HL-60/S4 treated with phorbol 12-myristate 13-acetate at 8.2 ng/mL for 4 days and 3 days (cell line): ENCODE results near the gene DMRTC2.
"Not testable (repeated sequence)": the region's sequence is repeated elsewhere in the genome, so short reads cannot be mapped to it uniquely, and the experiment has no call there.

Experiments used
- in situ Hi-C: fragments of 300-500 bp; cut with MboI; formaldehyde crosslinking; loops from 2 replicates; pipeline ENCODE4 v1.15.0; 2022; ENCODE audit warnings: low sequenced_read_pairs

Gene DMRTC2

GRCh38 chr19:41868989-41869300 lies 24.1 kb downstream of the DMRTC2 start:
- in situ Hi-C loops = loop anchor here (10.0 kb wide), 1 partner anchor 86 kb away; the partner anchor contains the start of gene RABAC1

DNA sequence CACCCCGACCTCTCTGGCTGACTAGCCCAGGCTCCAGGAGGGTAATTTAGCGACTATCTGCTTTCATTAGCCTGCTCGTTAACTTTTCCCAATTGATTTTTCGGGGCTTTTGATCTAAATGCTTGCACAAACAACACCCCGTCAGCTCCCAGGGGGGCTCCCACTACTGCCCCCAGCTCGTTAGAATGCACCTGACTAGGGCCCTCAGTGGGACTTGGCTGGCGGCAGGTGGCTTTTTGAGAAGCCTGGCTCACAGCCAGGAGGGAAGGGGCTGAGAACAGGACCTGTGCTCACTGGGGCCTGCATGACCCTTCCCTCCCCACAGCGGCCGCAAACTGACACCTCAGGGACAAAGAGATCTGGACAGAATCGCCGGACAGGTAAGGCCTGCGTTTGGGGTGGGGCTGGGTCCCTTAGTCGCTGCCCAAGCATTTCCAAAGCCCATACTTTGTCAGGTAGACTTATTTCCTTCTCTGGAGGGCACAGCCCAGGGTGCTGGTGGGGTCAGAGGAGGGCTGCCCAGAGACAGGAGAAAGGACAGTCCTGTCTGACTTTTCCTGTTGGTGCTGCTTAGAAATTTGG lies 24.6 kb downstream of the DMRTC2 start:
- in situ Hi-C loops = loop anchor here (10.0 kb wide), 1 partner anchor 85 kb away; the partner anchor contains the start of gene RABAC1

DNA sequence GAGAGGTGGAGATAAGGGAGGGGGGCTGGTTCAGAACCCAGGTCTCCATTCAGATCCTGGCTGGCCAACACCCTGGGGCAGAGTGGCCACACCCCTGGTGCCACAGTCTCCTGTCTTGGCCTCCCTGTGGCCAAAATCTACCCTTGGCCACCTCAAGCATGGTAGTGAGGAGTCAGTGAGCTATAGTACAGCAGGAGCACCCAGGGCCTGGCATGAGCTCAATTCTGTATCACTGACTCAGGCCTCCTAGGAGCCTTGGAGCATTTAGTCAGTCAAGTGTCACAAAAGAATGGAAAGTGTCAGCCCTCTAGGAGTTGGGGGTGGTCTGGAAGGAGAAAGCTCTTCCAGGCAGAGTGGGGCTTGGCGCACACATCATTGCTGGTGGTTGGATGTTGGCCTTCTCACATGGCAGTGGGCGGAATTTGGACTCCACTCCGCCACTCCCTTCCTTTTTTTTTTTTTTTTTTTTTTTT lies 25.6 kb downstream of the DMRTC2 start:
- in situ Hi-C loops = no loop called here

GRCh38 chr19:41871573-41872383 lies 26.9 kb downstream of the DMRTC2 start:
- in situ Hi-C loops = no loop called here

- in situ Hi-C loops = no loop called here
Observed at GRCh38 chr19:41872384-41872774, 27.5 kb downstream of the DMRTC2 start.

- in situ Hi-C loops = no loop called here
Observed at GRCh38 chr19:41872775-41873647, 28.2 kb downstream of the DMRTC2 start.

DNA sequence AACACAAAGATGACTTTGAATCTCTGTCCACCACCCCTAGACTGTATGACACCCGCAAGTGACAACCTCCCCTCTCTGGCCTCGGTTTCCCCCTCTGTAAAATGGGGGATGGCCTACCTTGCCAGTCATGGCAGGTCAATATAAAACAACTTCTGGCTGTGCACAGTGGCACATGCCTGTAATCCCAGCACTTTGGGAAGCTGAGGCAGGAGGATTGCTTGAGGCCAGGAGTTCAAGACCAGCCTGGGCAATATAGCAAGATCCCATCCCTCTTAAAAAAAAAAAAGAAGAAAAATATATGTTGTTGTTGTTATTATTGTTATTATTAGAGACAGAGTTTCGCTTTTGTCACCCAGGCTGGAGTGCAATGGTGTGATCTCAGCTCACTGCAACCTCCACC lies 31.1 kb downstream of the DMRTC2 start:
- in situ Hi-C loops = not testable (repeated sequence)

GRCh38 chr19:41876847-41877832 lies 32.3 kb downstream of the DMRTC2 start, which contains the start of gene CD79A:
TSS of gene CD79A (plus strand) at chr19:41877279. CDS start at chr19:41877305, 26 bp downstream.
- in situ Hi-C loops = no loop called here

GRCh38 chr19:41877916-41878905 lies 33.4 kb downstream of the DMRTC2 start:
- in situ Hi-C loops = no loop called here

- in situ Hi-C loops = no loop called here
Observed at GRCh38 chr19:41879080-41879479, 34.2 kb downstream of the DMRTC2 start.

DNA sequence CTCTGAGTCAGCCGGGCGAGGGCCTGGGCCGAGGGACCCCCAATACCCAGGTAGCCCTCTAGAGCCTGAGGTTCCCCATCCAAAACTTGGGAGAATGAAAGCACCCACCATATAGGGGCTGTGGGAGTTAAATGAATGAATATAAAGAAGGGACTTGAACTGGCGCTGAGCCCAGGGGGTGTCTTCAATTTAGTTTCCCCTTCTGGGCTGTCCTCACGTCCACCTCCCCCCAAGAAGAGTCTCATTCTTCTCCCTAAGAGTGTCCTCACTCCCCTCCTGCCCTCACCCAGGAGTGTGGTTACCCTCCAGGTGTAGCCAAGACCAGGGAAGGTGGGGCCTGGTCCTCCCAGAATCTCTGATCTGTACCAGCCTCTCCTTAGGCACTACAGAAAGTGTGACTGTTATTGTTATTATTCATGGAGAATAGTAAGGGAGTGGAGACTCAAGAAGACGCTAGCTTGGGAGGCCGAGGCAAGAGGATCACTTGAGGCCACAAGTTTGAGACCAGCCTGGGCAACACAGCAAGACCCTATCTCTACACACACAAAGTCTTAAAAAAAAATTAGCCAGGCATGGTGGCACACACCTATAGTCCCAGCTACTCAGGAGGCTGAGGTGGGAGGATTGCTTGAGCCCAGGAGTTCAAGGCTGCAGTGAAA lies 35.0 kb downstream of the DMRTC2 start:
- in situ Hi-C loops = loop anchor here (10.0 kb wide), 1 partner anchor 65 kb away; no protein-coding TSS in a partner anchor

- in situ Hi-C loops = loop anchor here (10.0 kb wide), 1 partner anchor 64 kb away; no protein-coding TSS in a partner anchor
Observed at GRCh38 chr19:41880329-41880708, 35.5 kb downstream of the DMRTC2 start.

DNA sequence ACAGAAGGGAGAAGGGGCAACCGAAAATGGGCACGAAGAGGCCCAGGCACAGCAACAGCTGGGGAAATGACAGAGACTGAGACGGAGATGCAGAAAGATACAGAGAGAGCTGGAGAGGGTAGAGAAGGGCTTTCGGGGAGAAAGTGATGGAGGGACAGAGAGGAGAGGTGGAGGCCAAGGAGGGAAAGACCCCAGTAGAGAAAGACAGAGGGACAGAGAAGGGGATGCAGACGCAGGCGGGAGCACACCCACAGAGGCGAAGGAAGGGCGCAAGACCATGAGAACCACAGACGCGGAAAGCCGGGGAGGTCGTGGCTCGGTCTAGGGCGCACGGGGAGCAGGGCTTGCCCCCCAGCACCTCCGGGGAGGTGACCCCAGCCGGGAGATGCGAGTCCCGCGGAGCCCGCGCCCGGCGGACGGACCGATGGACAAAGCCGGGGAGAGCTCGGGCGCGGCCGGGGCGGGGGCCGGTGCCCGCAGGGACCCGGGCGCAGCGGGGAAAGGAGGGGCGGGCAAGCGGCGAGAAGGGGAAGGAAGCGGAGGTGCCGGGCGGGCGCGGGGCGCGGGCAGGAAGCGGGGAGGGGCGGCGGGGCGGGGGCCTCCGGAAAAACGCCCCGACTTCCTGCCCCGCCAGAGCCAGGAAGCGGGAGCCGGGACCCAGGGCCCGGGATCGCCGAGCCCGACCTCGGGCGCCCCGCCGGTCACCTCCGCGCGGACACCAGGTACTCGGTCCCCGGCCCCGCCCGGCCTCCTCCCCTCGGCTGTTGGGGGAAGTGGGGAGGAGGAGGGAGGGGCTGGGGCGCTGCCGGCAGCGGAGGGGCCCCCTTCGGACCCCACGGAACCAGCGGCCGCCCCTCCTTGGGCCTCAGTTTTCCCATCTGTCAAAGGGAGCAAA lies 38.0 kb downstream of the DMRTC2 start, which contains the start of gene ARHGEF1:
ARHGEF1 (plus strand) TSS at position 617 of the 895 bp plus-strand sequence. CDS start 4,899 bp downstream, outside the sequence.
- in situ Hi-C loops = loop anchor here (10.0 kb wide), 1 partner anchor 62 kb away; no protein-coding TSS in a partner anchor

DNA sequence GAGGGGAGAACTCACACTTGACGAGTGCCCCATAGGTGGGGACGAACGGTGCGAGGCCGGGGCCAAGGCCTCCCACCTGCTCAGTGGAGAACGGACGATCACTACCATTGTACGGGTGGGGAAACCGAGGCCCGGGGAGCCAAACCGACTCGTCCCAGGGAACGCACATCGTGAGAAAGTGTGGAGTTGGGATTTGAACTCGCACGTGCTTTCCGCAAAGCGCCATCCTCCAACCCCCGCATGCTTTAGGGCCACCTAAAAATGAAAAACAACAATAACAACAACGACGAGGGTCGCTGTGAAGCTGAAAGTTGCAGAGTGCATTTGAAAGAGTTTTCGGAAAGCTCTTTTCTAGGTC lies 38.6 kb downstream of the DMRTC2 start:
- in situ Hi-C loops = loop anchor here (10.0 kb wide), 1 partner anchor 61 kb away; no protein-coding TSS in a partner anchor

- in situ Hi-C loops = loop anchor here (10.0 kb wide), 1 partner anchor 61 kb away; no protein-coding TSS in a partner anchor
Observed at GRCh38 chr19:41883821-41884733, 39.2 kb downstream of the DMRTC2 start.
